ENCODE measurements around the gene RPL31.
A peak's percentile ranks its signal among the peaks of the same experiment; 100 is the strongest.

The RPL31 gene

GRCh38 chr2:100974712-100975520, 27.2 kb upstream of the RPL31 start:
- no peak for DNase-seq (ENCODE audit: low read depth in 2 of 2)

- DNase-seq (ENCODE audit: low read depth in 2 of 2) = no peak
Measured at GRCh38 chr2:100975521-100975785, 26.6 kb upstream of the RPL31 start.

- DNase-seq (ENCODE audit: low read depth in 2 of 2) = no peak
Measured at GRCh38 chr2:100976061-100976460, 26.0 kb upstream of the RPL31 start.

GRCh38 chr2:100976645-100977391, 25.3 kb upstream of the RPL31 start:
- DNase-seq (ENCODE audit: low read depth in 2 of 2) = no peak

- DNase-seq (ENCODE audit: low read depth in 2 of 2) = no peak
Measured at GRCh38 chr2:100977511-100977910, 24.6 kb upstream of the RPL31 start.

GRCh38 chr2:100978582-100979191, 23.4 kb upstream of the RPL31 start:
- DNase-seq (ENCODE audit: low read depth in 2 of 2) = no peak

GRCh38 chr2:100980046-100980445, 22.0 kb upstream of the RPL31 start:
- no peak for DNase-seq (ENCODE audit: low read depth in 2 of 2)

- no peak for DNase-seq (ENCODE audit: low read depth in 2 of 2)
Measured at GRCh38 chr2:100981011-100981410, 21.1 kb upstream of the RPL31 start.

GRCh38 chr2:100982431-100982861, 19.6 kb upstream of the RPL31 start:
- DNase-seq (ENCODE audit: low read depth in 2 of 2) = no peak

GRCh38 chr2:100983201-100983600, 18.9 kb upstream of the RPL31 start:
- no peak for DNase-seq (ENCODE audit: low read depth in 2 of 2)

- no peak for DNase-seq (ENCODE audit: low read depth in 2 of 2)
Measured at GRCh38 chr2:100983684-100984310, 18.3 kb upstream of the RPL31 start.

GRCh38 chr2:100984892-100985307, 17.2 kb upstream of the RPL31 start:
- DNase-seq (ENCODE audit: low read depth in 2 of 2) = peak; percentile 61 to 67

- DNase-seq (ENCODE audit: low read depth in 2 of 2) = no peak
Measured at GRCh38 chr2:100986157-100986556, 15.9 kb upstream of the RPL31 start.

- no peak for DNase-seq (ENCODE audit: low read depth in 2 of 2)
Measured at GRCh38 chr2:100987536-100987935, 14.6 kb upstream of the RPL31 start.

- no peak for DNase-seq (ENCODE audit: low read depth in 2 of 2)
Measured at GRCh38 chr2:100987974-100988373, 14.1 kb upstream of the RPL31 start.

GRCh38 chr2:100988630-100989417, 13.3 kb upstream of the RPL31 start:
- no peak for DNase-seq (ENCODE audit: low read depth in 2 of 2)

GRCh38 chr2:100989666-100990065, 12.4 kb upstream of the RPL31 start:
- DNase-seq (ENCODE audit: low read depth in 2 of 2) = no peak

- no peak for DNase-seq (ENCODE audit: low read depth in 2 of 2)
Measured at GRCh38 chr2:100990166-100990565, 11.9 kb upstream of the RPL31 start.

GRCh38 chr2:100990650-100991403, 11.3 kb upstream of the RPL31 start:
- DNase-seq (ENCODE audit: low read depth in 2 of 2) = no peak

- DNase-seq (ENCODE audit: low read depth in 2 of 2) = no peak
Measured at GRCh38 chr2:100991404-100991773, 10.7 kb upstream of the RPL31 start.

- no peak for DNase-seq (ENCODE audit: low read depth in 2 of 2)
Measured at GRCh38 chr2:100992262-100992661, 9.8 kb upstream of the RPL31 start.
